Dendritic cell treated with granulocyte-macrophage colony-stimulating factor and Interleukin-4, amounts not matched to agents 40 ng/mL and 50 ng/mL, for 4 days (primary cell): ENCODE results near the gene APOBEC3B.
A peak's percentile ranks its signal among the peaks of the same experiment; 100 is the strongest.
"Not testable (repeated sequence)": the region's sequence is repeated elsewhere in the genome, so short reads cannot be mapped to it uniquely, and the experiment has no call there.

Source experiments
- H3K27ac Mint-ChIP-seq: one replicate; pipeline ENCODE4 v1.8.0; 2022; ENCODE audit warnings: mild to moderate bottlenecking, mixed read lengths
- H3K27me3 Mint-ChIP-seq: one replicate; pipeline ENCODE4 v1.8.0; 2022; ENCODE audit warnings: mild to moderate bottlenecking, mixed read lengths
- H3K36me3 Mint-ChIP-seq: one replicate; pipeline ENCODE4 v1.8.0; 2022; ENCODE audit warnings: low read depth, mixed read lengths
- H3K4me1 Mint-ChIP-seq: one replicate; pipeline ENCODE4 v1.8.0; 2022; ENCODE audit warnings: low read depth, mixed read lengths
- H3K4me3 Mint-ChIP-seq: one replicate; pipeline ENCODE4 v1.8.0; 2022; ENCODE audit warnings: mild to moderate bottlenecking, moderate library complexity, mixed read lengths
- H3K9me3 Mint-ChIP-seq: one replicate; pipeline ENCODE4 v1.8.0; 2022; ENCODE audit warnings: mixed read lengths
- intact Hi-C: fragments of 100-400 bp; cut with micrococcal nuclease; formaldehyde crosslinking; loops from one replicate; pipeline ENCODE4 v1.15.0; 2022

APOBEC3B gene

GRCh38 chr22:38981005-38981991 lies 849 bp upstream of the APOBEC3B start:
- Mint-ChIP-seq H3K9me3 (peaks cover 10% of the 10 kb centered on the region), H3K27ac (peak overlapping the region; percentile 84), H3K4me1 (peaks cover 37% of the 10 kb centered on the region), H3K27me3 (peaks cover 21% of the 10 kb centered on the region), H3K4me3 (peak overlapping the region; percentile 74), H3K36me3 (peaks cover 6% of the 10 kb centered on the region)
- intact Hi-C loops, result no loop called here

- peaks cover 10% of the 10 kb centered on the region for H3K9me3 Mint-ChIP-seq
- H3K4me3 Mint-ChIP-seq, result no peak overlapping the region
- H3K27ac Mint-ChIP-seq, result no peak overlapping the region
- peaks cover 30% of the 10 kb centered on the region for H3K4me1 Mint-ChIP-seq
- peaks cover 6% of the 10 kb centered on the region for H3K36me3 Mint-ChIP-seq
- H3K27me3 Mint-ChIP-seq, result peaks cover 14% of the 10 kb centered on the region
- intact Hi-C loops, result no loop called here
Observed at GRCh38 chr22:38984224-38984623, 2.1 kb downstream of the APOBEC3B start.

- Mint-ChIP-seq H3K4me1 (peaks cover 34% of the 10 kb centered on the region), H3K27me3 (peaks cover 12% of the 10 kb centered on the region)
- H3K4me3 Mint-ChIP-seq, H3K27ac Mint-ChIP-seq, intact Hi-C loops, H3K9me3 Mint-ChIP-seq, H3K36me3 Mint-ChIP-seq: not testable (repeated sequence)
Observed at GRCh38 chr22:38984784-38985757, 2.9 kb downstream of the APOBEC3B start.

DNA sequence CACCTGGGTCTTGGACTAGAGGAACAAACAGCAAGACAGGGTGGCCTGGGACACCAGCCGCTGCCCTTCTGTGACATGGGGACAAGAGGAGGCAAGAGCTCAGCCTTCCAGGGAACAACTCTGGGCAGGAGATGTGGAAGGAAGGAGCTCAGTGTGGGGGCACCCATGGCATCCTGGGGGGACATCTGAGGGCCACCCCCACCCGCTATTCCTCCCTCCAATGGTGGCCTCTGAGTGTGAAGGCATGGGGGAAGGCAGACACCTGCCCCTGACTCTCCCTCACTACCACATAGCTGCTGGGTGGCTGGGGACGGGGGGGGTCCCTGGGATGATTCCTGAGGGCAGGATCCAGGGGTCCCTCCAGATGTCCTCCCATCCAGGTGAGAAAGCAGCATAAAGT lies 4.5 kb downstream of the APOBEC3B start:
- Mint-ChIP-seq H3K4me1 (peaks cover 32% of the 10 kb centered on the region), H3K27ac (no peak overlapping the region), H3K36me3 (peaks cover 6% of the 10 kb centered on the region), H3K9me3 (peaks cover 10% of the 10 kb centered on the region), H3K4me3 (no peak overlapping the region), H3K27me3 (peaks cover 7% of the 10 kb centered on the region)
- intact Hi-C loops, result no loop called here

DNA sequence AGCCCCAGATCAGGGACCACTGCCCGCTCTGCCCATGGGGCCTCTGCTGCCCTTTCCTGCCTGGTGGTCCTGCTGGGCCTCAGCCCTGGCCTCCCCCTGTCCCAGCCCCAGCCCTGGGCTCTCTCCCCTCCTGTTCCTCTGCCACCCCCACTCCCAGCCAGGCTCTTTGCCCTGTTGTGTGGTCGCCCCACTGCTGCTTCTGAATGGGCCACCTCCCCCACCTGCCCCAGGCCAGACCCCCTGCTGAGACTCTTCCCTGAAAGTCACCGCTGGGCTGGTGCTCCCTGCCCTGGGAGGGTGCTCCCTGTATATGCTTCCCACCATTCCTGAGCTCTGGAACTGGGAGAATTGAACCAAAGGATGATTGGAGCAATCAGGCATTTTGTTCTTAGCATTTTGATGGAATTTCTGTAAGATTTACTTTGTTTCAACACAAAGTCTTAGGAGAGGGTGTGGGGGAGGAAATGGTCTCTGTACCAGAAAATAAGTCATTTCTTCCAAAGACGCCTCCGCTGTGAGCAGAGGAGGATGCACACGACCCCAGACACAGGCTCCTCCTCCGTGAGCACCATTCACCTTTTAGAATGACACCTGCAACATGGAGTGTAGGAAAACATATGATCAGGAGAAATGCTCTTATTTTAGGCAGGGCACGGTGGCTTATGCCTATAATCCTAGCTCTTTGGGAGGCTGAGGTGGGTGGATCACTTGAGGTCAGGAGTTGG lies 5.2 kb downstream of the APOBEC3B start:
- intact Hi-C loops, result no loop called here
- Mint-ChIP-seq H3K9me3 (peaks cover 10% of the 10 kb centered on the region), H3K4me1 (peaks cover 27% of the 10 kb centered on the region), H3K4me3 (no peak overlapping the region), H3K27me3 (peaks cover 7% of the 10 kb centered on the region), H3K27ac (no peak overlapping the region), H3K36me3 (peaks cover 6% of the 10 kb centered on the region)

GRCh38 chr22:38989466-38989865 lies 7.3 kb downstream of the APOBEC3B start:
- H3K27ac Mint-ChIP-seq, result no peak overlapping the region
- H3K4me3 Mint-ChIP-seq, result no peak overlapping the region
- peaks cover 21% of the 10 kb centered on the region for H3K4me1 Mint-ChIP-seq

DNA sequence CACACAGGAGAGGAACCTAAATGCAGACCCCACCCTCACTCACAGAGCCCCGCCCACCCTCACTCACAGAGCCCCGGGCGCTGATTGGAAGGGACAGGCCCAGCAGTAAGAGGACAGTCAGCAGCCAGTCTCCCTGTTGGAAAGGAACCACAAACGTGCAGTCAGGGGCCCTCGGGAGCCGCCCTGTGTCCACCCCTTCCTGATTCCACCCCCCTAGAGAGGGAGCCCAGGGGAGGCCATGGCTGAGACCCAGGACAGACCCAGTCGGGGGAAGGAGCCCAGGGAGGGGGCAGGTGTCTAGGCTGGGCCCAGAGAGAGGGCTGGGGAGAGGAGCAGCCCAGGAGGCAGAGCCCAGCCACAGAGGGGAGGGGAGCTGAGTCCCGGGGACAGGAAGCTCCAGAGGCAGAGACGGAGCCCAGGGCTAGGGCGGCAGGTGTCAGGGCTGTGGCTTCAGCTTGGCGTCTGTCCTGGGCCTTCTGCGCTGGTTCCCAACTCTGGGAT lies 10.8 kb downstream of the APOBEC3B start:
- H3K27me3 Mint-ChIP-seq, result peaks cover 24% of the 10 kb centered on the region
- H3K9me3 Mint-ChIP-seq, H3K4me1 Mint-ChIP-seq, H3K36me3 Mint-ChIP-seq, intact Hi-C loops, H3K4me3 Mint-ChIP-seq, H3K27ac Mint-ChIP-seq: not testable (repeated sequence)

More at GRCh38 chr22:38989466-38989865, 7.3 kb downstream of the APOBEC3B start:
- Mint-ChIP-seq H3K27me3 (peaks cover 7% of the 10 kb centered on the region), H3K9me3 (peaks cover 1% of the 10 kb centered on the region), H3K36me3 (no peaks in the 10 kb centered on the region)
- intact Hi-C loops, result no loop called here

GRCh38 chr22:38996105-38996504 lies 14.0 kb downstream of the APOBEC3B start:
- Mint-ChIP-seq H3K27ac (no peak overlapping the region), H3K27me3 (peaks cover 43% of the 10 kb centered on the region), H3K9me3 (peaks cover 9% of the 10 kb centered on the region), H3K4me3 (no peak overlapping the region), H3K4me1 (peaks cover 5% of the 10 kb centered on the region), H3K36me3 (no peaks in the 10 kb centered on the region)
- intact Hi-C loops, result no loop called here

GRCh38 chr22:38997518-38997917 lies 15.4 kb downstream of the APOBEC3B start:
- peaks cover 48% of the 10 kb centered on the region for H3K27me3 Mint-ChIP-seq
- peaks cover 9% of the 10 kb centered on the region for H3K9me3 Mint-ChIP-seq
- intact Hi-C loops, result no loop called here
- no peaks in the 10 kb centered on the region for H3K4me1 Mint-ChIP-seq
- H3K36me3 Mint-ChIP-seq, result no peaks in the 10 kb centered on the region
- H3K27ac Mint-ChIP-seq, result no peak overlapping the region
- H3K4me3 Mint-ChIP-seq, result no peak overlapping the region

DNA sequence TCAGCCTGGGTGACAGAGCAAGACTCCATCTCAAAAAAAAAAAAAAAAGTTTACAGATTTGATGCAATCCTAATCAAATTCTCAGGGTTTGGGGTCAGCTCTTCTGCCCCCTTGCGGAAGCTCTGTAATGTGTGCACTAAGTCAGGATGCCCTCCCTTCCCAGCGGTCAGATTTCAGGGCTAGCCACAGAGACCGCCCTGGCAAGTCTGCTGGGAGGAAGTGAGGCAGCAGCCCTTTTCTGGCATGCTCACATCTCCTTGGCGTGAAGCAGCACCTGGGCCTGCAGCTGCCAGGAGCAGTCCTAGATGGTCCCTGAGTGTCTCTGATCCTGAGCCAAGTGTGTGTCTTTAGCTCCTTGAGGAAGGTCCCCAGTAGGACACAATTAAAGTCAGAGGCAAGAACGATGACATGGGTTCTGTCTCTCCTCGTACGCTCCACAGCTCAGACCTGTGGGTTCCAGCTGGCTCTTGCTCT lies 21.1 kb downstream of the APOBEC3B start:
- H3K27ac Mint-ChIP-seq, result no peak overlapping the region
- H3K9me3 Mint-ChIP-seq, result peaks cover 3% of the 10 kb centered on the region
- peaks cover 15% of the 10 kb centered on the region for H3K4me1 Mint-ChIP-seq
- H3K27me3 Mint-ChIP-seq, result peaks cover 31% of the 10 kb centered on the region
- intact Hi-C loops, result loop anchor here (1.0 to 10.0 kb wide), 3 partner anchors 76 to 238 kb away; no protein-coding TSS in a partner anchor
- no peak overlapping the region for H3K4me3 Mint-ChIP-seq
- H3K36me3 Mint-ChIP-seq, result no peaks in the 10 kb centered on the region

- Mint-ChIP-seq H3K36me3 (no peaks in the 10 kb centered on the region), H3K4me3 (no peak overlapping the region), H3K4me1 (peaks cover 17% of the 10 kb centered on the region), H3K9me3 (no peaks in the 10 kb centered on the region), H3K27ac (no peak overlapping the region), H3K27me3 (peaks cover 7% of the 10 kb centered on the region)
- intact Hi-C loops, result loop anchor here (5.0 to 10.0 kb wide), 2 partner anchors 110 to 242 kb away; no protein-coding TSS in a partner anchor
Observed at GRCh38 chr22:39007177-39007576, 25.0 kb downstream of the APOBEC3B start.

GRCh38 chr22:39008271-39008850 lies 26.2 kb downstream of the APOBEC3B start:
- H3K27ac Mint-ChIP-seq, H3K9me3 Mint-ChIP-seq, H3K36me3 Mint-ChIP-seq, H3K4me3 Mint-ChIP-seq, H3K27me3 Mint-ChIP-seq: not testable (repeated sequence)
- intact Hi-C loops, result loop anchor here (5.0 to 10.0 kb wide), 2 partner anchors 109 to 244 kb away; no protein-coding TSS in a partner anchor
- peaks cover 13% of the 10 kb centered on the region for H3K4me1 Mint-ChIP-seq

GRCh38 chr22:39010946-39011345 lies 28.8 kb downstream of the APOBEC3B start:
- Mint-ChIP-seq H3K9me3 (no peaks in the 10 kb centered on the region), H3K36me3 (peaks cover 10% of the 10 kb centered on the region), H3K4me3 (no peak overlapping the region), H3K27me3 (no peaks in the 10 kb centered on the region), H3K27ac (no peak overlapping the region), H3K4me1 (peaks cover 31% of the 10 kb centered on the region)
- intact Hi-C loops, result no loop called here
